Mucosa of descending colon (tissue), 3 donors: ENCODE measurements around the gene TENM4. TPM values are rescaled to one million over a fixed set of nuclear protein-coding genes. Genes with fewer than 3 reads are reported as not detected.

ENCODE experiments used
- ATAC-seq: fragments of 200-7000 bp; cut with Tn5 transposase; one replicate; pipeline ENCODE4 v1.9.1; 2020; ENCODE audit warnings: mild to moderate bottlenecking, moderate library complexity
- DNase-seq, 3 donors: peaks; one replicate each; pipeline ENCODE4 v3.0.0-alpha.2; 2020
- H3K36me3 ChIP-seq: fragments of 200-600 bp; one replicate; pipeline ENCODE4 v1.8.0; 2021; ENCODE audit warnings: low read depth, mild to moderate bottlenecking
- H3K4me1 ChIP-seq: fragments of 200-600 bp; one replicate; pipeline ENCODE4 v1.8.0; 2021; ENCODE audit warnings: low read depth, mild to moderate bottlenecking
- H3K4me3 ChIP-seq: fragments of 200-600 bp; one replicate; pipeline ENCODE4 v1.8.0; 2021; ENCODE audit warnings: mild to moderate bottlenecking
- H3K9me3 ChIP-seq: fragments of 200-600 bp; one replicate; pipeline ENCODE4 v1.8.0; 2021; ENCODE audit warnings: mild to moderate bottlenecking
- intact Hi-C, 2 donors: fragments of 100-400 bp; cut with DNase I in 1 of 2; cut with micrococcal nuclease in 1 of 2; formaldehyde crosslinking; loops; one replicate each; pipeline versions ENCODE4 v1.11.0 to v1.11.1; 2022; cut with DNase I, micrococcal nuclease
- total RNA-seq, 3 donors: library from RNA; stranded (reverse); fragmentation: NEBNext Ultra II Directional in 2 of 3; extraction: Animal tissue kit (Norgen Biotek cat#: 25700) in 2 of 3; gene quantifications; one replicate each; pipeline versions ENCODE4 v1.2.1 to v1.2.4, GENCODE V29; 2021 to 2023
- TF ChIP-seq, protein P1 (sequence below): fragments of 200-600 bp; IDR thresholded peaks from one replicate; pipeline ENCODE4 v1.8.0; 2022; ENCODE audit warnings: antibody characterized with exemption, mild to moderate bottlenecking
- donor health status: DM: no; HTN: no; CAD: no; lungs with moderate emphysema.
- donor health status: DM: no; HTN: no; CAD: no.
- donor health status: DM: no; HTN: yes; CAD: no.

TENM4 gene
- total RNA-seq, 3 donors from 2014 or later: 0.70 to 1.6 (median 1.2) TPM

- ATAC-seq (no peak), DNase-seq (no peak)
- Histone ChIP-seq H3K4me3 (no peak overlapping the region), H3K36me3 (no peaks in the 10 kb centered on the region), H3K4me1 (no peaks in the 10 kb centered on the region), H3K9me3 (no peaks in the 10 kb centered on the region)
- TF ChIP-seq, protein P1, sequence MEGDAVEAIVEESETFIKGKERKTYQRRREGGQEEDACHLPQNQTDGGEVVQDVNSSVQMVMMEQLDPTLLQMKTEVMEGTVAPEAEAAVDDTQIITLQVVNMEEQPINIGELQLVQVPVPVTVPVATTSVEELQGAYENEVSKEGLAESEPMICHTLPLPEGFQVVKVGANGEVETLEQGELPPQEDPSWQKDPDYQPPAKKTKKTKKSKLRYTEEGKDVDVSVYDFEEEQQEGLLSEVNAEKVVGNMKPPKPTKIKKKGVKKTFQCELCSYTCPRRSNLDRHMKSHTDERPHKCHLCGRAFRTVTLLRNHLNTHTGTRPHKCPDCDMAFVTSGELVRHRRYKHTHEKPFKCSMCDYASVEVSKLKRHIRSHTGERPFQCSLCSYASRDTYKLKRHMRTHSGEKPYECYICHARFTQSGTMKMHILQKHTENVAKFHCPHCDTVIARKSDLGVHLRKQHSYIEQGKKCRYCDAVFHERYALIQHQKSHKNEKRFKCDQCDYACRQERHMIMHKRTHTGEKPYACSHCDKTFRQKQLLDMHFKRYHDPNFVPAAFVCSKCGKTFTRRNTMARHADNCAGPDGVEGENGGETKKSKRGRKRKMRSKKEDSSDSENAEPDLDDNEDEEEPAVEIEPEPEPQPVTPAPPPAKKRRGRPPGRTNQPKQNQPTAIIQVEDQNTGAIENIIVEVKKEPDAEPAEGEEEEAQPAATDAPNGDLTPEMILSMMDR: no peak
- intact Hi-C loops: no loop called here
Measured at GRCh38 chr11:79336797-79337517, 103.9 kb downstream of the TENM4 start.

DNA sequence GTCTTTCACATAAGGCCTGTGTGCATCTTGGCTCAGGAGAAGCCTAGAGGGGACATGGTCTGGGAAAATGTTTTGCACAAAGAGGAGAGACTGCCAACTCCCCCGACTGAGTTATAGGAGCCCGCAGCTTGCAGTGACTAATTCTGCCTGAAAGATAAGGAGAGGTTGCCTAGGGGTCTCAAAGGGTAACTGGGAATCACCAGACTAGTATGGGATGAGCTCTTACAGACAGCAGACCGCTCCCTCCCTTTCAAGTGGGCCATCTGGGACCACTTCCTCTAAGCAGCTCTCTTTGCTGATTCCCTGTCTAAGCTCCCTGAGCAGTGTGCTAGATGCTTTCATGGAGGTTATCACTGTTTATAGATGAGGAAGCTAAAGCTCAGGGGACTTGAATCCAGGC, 105.1 kb downstream of the TENM4 start:
- ATAC-seq (no peak), DNase-seq (no peak)
- Histone ChIP-seq H3K4me3 (no peak overlapping the region), H3K9me3 (no peaks in the 10 kb centered on the region), H3K36me3 (no peaks in the 10 kb centered on the region), H3K4me1 (no peaks in the 10 kb centered on the region)
- intact Hi-C loops: no loop called here
- TF ChIP-seq, protein P1: no peak

DNA sequence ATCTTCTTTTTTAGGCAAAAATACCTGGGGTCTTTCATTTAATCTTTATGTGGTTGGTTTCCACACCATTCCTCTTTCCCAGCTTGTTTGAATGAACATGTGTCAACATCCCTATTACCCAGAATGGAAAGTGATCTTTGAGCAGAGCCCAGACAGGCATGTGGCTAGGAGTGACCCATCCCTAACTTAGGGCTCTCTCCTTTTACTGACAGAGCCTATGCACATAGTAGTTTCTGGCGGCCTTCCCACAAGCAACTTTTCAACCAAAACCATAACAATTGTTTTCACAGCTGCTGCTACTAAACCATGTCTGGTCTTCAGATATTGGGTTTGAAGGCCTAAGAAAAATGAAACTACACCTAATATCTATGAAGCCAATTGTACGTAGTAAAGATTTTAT, 107.5 kb downstream of the TENM4 start:
- Histone ChIP-seq H3K36me3 (no peaks in the 10 kb centered on the region), H3K9me3 (no peaks in the 10 kb centered on the region), H3K4me3 (no peak overlapping the region), H3K4me1 (no peaks in the 10 kb centered on the region)
- DNase-seq (no peak), ATAC-seq (no peak)
- intact Hi-C loops: no loop called here
- TF ChIP-seq, protein P1: no peak

- DNase-seq (no peak), ATAC-seq (no peak)
- Histone ChIP-seq H3K4me1 (no peaks in the 10 kb centered on the region), H3K36me3 (no peaks in the 10 kb centered on the region), H3K4me3 (no peak overlapping the region), H3K9me3 (no peaks in the 10 kb centered on the region)
- TF ChIP-seq, protein P1: no peak
- intact Hi-C loops: no loop called here
Measured at GRCh38 chr11:79332017-79332416, 108.8 kb downstream of the TENM4 start.

- ATAC-seq (no peak), DNase-seq (no peak)
- no peaks in the 10 kb centered on the region for H3K9me3 ChIP-seq
- H3K4me3 ChIP-seq: no peak overlapping the region
- TF ChIP-seq, protein P1: no peak
- intact Hi-C loops: no loop called here
- H3K4me1 ChIP-seq: no peaks in the 10 kb centered on the region
- H3K36me3 ChIP-seq: no peaks in the 10 kb centered on the region
Measured at GRCh38 chr11:79331203-79331901, 109.5 kb downstream of the TENM4 start.
